NCI-H1436 treated with DMSO at 0.1 percent for 48 hours (cell line): ENCODE results near the gene ANKRD23.
"Not testable (repeated sequence)": the region's sequence is repeated elsewhere in the genome, so short reads cannot be mapped to it uniquely, and the experiment has no call there.

Experiments
- DNase-seq: peaks from one replicate; lab custom pipeline; 2025; lab: John Stamatoyannopoulos, UW

Gene ANKRD23

GRCh38 chr2:96843538-96844268, at the start of gene ANKRD23:
Gene ANKRD23, minus strand, starts transcription at chr2:96844021. Its CDS starts 29 bp downstream, at chr2:96843992.
- DNase-seq = no peak

- DNase-seq = no peak
Measured at GRCh38 chr2:96891591-96892333, 47.9 kb upstream of the ANKRD23 start.

GRCh38 chr2:96890726-96891385, 47.0 kb upstream of the ANKRD23 start:
- no peak for DNase-seq

DNA sequence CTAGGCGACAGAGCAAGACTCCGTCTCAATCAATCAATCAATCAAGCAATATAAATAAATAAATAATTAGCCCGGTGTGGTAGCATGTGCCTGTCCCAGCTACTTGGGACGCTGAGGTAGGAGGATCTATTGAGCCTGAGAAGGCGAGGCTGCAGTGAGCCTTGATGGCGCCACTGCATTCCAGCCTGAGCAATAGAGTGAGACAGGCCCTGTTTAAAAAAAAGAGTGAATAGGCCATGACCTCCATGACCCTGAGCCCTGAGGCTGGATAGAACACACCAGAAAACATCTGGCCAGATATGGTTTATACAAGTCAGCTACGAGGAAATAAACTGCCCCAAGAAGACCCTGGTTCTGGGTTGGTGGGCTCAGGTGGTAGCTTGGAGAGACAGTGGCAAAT, 46.4 kb upstream of the ANKRD23 start:
- DNase-seq = no peak

DNA sequence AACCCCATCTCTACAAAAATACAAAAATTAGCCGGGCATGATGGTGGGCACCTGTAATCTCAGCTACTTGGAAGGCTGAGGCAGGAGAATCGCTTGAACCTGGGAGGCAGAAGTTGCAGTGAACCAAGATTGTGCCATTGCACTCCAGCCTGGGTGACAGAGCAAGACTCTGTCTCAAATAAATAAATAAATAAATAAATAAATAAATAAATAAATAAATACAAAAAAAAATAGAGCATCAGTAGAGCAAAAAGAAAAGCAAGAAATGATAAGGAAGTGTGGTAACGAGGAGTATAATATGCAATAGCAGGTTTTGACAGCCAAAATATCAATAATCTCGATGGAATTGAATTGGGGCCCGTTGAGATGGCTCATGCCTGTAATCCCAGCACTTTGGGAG, 45.7 kb upstream of the ANKRD23 start:
- not testable (repeated sequence) for DNase-seq

DNA sequence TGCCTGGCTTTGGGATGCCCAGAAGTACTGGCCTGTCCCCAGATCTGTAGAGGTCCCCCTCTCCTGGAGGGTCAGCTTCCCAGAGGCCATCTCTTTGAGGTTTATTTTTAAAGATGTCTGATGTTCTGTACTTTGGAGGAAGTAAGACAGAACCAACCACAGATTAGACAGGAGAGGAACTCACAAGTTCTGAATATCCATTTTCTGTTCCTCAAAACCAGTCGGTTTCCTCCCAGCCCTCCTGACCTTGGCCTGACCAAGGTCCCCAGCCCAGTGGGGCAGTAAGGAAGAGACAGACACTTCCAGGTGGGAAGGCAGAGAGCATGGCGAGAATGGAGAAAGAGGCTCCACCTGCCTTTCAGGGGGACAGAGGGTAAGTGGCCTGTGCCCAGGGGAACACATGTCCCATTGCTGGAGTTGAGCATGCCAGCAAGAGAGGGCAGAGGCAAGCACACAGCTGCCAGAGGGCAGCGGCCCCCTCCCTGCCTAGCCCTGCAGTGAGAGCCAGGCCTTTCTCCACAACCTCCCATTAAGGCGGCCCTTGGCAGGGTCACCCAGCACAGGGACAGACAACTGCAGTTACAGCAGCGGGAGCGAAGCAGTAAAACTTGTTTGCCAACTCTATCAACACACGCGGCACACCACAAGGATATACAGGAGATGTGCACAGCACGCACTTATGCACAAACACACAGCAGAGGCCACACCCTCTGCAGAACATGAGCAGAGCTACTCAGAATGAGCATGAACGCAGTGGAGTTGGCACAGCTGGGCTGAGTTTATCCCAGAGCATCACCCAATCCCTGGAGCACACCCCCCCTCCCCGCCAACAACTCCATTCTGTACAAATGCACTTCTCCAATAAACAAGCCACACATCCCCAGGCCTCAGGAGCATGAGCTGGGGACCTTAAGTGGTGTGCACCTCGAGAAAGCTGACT, 44.5 kb upstream of the ANKRD23 start:
- no peak for DNase-seq

GRCh38 chr2:96887493-96888012, 43.7 kb upstream of the ANKRD23 start:
- DNase-seq = no peak

DNA sequence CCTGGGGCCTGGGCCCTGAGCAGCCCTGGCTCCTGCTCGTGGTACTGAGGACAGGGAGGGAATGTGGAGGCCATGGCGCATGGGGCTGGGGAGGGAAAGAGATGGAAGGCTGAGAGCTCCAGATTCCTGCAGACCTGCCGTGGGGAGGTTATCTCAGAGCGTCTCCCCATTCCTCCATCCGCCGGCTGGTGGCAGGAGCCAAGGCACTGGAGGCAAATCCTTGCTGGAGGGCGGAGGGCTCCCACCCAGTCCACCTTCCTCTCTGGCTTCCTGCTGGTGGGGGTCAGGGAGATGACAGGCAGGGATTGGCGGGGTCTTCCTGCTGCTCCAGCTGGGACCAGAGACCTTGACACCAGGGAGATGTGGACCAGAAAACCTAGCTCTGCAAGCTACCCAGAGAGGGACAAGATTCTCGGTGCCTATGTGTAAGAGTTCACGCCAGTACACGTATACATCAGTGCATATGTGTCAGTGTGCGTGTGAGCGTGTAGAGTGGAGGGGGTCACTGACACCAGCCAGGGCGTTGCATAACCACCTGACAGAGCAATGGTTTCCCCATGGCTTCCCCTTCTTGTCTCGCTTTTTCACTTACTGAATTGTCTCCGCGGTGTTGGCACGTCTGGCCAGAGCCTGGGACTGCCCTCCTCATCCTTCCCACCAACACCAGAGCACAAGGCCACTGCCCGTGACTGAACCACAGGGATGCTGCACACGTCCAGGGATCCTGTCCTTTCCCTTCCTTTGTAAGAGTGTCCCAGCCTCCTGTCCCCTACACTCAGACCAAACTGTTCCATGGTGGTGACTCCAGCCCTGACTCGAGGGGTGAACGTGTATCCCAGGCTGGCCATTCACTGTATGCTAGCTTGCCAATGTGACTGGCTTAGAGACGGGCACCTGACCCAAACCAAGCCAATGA, 41.9 kb upstream of the ANKRD23 start:
- no peak for DNase-seq

DNA sequence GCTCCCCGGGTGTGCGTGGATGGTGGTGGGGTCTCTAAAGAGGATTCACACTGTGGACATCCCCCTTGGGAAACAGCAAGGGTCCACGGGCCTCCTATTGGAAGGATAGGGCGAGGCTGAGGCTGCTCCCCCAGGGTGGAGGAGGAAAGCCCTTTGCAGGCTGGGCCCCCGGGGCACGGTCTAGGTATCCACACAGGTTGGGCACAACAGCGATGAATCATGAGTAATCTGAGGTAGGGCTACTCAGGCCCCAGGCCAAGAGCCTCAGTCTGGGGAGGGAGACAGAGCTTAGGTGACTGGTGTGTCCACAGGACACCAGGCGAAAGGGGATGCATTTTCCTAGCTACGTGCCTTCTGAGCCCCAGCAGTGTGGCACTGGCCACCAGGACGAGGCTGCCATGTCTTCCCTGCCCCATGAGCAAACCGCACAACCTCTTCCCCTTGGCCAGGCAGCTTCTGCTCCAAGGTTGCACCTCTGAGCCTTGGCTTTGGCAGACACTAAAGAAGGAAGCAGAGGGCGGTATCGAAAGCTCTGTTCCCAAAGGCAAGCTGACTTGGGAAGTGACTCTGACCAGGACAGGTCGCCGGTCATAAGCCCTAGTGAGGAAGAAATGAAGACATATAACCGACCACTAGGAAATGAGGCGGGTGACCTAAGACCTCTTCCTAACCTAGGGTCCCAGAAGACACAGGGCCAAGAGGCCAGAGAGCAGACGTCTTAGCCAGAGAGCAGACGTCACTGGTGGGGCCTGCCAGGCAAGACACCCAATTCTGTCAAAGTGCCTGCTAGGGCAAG, 40.7 kb upstream of the ANKRD23 start:
- no peak for DNase-seq

- no peak for DNase-seq
Measured at GRCh38 chr2:96883306-96883705, 39.5 kb upstream of the ANKRD23 start.

DNA sequence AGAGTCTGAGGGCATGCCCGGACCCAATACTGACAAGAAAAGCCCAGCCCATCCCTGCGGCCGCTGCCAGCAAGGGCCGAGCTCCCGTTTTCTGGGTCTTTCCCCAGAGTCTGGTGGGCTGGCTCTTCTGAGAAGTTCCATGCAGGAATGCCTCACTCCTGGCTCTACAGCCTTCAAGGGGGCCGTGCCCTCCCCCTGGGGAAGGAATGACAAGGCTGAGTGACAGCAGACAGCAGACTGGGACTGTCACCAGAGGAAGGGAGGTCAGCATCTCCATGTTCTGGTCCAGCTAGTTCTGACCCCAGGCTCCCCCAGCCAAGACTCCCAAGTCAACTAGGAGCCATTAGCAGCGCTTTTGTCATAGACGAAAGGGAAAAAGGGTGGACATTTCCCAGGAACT, 39.1 kb upstream of the ANKRD23 start:
- no peak for DNase-seq

DNA sequence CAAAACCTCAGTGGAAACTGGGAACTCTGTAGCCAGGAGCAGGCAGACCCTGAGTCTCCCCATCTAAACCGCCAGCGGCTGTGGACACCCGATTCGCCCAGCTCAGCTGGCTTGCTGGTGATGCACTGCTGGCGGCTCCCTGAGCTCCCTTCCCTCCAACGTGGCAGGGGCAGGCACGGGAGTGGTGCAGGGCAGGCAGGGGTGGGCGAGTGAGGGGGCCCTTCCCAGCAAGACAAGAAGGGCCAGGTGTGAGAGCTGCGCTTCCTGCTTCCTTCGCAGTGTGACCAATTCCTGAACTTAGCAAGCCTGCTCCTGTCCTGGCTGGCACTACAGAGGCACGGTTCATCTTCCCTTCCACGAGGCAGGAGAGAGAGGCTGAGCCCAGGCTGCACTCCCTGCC, 38.4 kb upstream of the ANKRD23 start:
- DNase-seq = no peak

GRCh38 chr2:96881349-96882195, 37.8 kb upstream of the ANKRD23 start:
- no peak for DNase-seq

GRCh38 chr2:96880891-96881273, 37.1 kb upstream of the ANKRD23 start:
- DNase-seq = no peak

GRCh38 chr2:96879545-96880040, 35.8 kb upstream of the ANKRD23 start:
- no peak for DNase-seq

DNA sequence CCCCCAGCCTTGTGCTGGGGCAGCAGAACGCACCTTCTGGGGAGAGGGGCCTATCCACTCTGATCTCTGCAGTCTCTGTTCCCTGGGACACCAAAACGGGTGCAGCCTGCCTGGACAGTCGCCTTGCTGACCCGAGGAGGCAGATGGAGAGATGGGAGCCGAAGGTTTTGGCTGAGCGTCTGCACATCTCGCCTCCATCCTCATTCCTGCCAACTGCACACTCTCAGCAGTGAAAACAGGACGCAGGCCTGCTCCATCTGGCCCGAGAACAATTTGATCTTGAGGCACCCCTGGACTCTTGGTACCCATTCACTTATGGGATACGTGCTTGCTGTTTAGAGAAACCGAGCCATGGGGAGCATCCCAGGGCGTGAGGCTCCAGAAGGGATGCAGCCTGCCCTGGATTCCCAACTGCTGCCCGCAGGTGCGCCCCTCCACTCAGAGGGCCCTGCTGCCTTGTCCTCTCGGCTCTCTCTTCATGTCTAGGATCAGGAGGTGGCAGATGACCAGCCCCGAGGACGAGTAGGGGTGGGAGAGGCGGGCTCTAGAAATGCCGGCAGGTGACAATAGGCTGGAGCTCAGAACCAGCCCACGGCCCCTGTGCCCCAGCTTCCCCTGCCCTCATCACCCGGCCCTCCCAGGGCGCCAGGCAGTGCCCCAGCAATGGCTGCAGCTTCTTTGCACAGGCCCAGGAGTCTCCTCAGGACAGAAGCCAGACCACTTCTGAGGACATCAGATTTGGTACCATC, 35.1 kb upstream of the ANKRD23 start:
- no peak for DNase-seq

- no peak for DNase-seq
Measured at GRCh38 chr2:96878171-96878570, 34.4 kb upstream of the ANKRD23 start.

- no peak for DNase-seq
Measured at GRCh38 chr2:96877631-96878092, 33.8 kb upstream of the ANKRD23 start.
